ENCODE results near the gene OMA1. TPM values are rescaled to one million over a fixed set of nuclear protein-coding genes. Genes with fewer than 3 reads are reported as not detected.
"Not testable (repeated sequence)": the region's sequence is repeated elsewhere in the genome, so short reads cannot be mapped to it uniquely, and the experiment has no call there.

The OMA1 gene
- polyA plus RNA-seq, 2 donors = 10.6 to 19.5 TPM

DNA sequence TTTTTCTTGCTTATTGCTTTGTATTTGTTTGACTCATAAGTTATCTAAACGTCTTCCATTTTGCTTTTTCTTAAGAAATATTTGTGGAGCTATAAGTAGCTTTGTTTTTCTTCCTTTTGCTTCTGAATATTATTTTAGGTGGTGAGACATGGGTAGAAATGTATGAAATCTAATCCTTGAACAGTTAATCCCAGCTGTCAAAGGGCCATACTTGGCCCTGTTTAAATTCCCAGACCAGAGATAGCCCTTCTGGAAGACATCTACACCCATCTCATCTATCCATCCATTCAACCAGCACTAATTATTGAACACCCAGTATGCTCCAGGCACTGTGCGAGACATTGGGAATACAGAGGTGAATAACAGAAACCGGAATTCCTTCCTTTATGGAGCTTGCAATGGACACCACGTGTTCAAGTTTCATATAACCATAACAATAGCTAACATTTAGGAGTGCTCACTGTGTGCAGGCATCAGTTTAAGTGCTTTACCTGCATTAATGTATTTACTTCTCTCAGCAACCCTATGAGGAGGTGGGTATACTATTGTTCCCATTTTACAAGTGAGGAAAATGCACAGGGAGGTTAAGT lies 21.8 kb upstream of the OMA1 start:
- H3K27me3 ChIP-seq (ENCODE audit: control insufficient read depth in 1 of 2, insufficient read depth in 2 of 2, low read length in 2 of 2) = no peaks in the 10 kb centered on the region
- peaks cover 0 to 3% of the 10 kb centered on the region in 2 donors for H3K4me1 ChIP-seq (ENCODE audit: control insufficient read depth in 2 of 2, insufficient read depth in 2 of 2, low read length in 1 of 2)
- H3K27ac ChIP-seq (ENCODE audit: low read depth in 2 of 2, low read length in 1 of 2) = peak overlapping the region; percentile 87 to 89
- H3K4me3 ChIP-seq (ENCODE audit: low read depth in 1 of 2, low read length in 2 of 2) = no peak overlapping the region
- no peaks in the 10 kb centered on the region for H3K9me3 ChIP-seq (ENCODE audit: control insufficient read depth in 2 of 2, insufficient read depth in 1 of 2, low read depth in 1 of 2, low read length in 1 of 2)
- no peaks in the 10 kb centered on the region for H3K36me3 ChIP-seq (ENCODE audit: control insufficient read depth in 2 of 2, insufficient read depth in 2 of 2, low read length in 1 of 2)
- WGBS, 2 donors = 59 to 64% methylated on average over 4 of the region's 4 CpGs

DNA sequence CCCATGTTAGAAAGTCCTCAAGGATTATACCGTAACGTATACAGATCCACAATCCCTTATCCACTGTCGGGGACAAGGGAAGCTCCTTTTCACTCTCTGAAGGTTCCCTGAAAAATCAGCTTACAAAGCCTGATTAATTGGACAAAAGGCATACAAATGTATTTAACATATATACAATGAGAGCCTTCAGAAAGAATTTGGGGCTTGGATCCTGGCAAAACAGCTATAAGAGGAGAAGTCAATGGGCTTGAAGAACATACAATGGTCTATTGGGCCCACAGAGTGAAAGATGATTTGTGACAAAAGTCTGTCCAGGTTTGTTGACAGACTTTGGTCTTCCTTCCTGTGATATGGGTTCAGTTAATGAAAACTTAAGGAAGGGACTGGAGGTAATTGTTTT lies 19.8 kb upstream of the OMA1 start:
- Histone ChIP-seq H3K4me1 (ENCODE audit: control insufficient read depth in 2 of 2, insufficient read depth in 2 of 2, low read length in 1 of 2) (peaks cover 0 to 3% of the 10 kb centered on the region in 2 donors), H3K9me3 (ENCODE audit: control insufficient read depth in 2 of 2, insufficient read depth in 1 of 2, low read depth in 1 of 2, low read length in 1 of 2) (no peaks in the 10 kb centered on the region), H3K27ac (ENCODE audit: low read depth in 2 of 2, low read length in 1 of 2) (no peak overlapping the region), H3K36me3 (ENCODE audit: control insufficient read depth in 2 of 2, insufficient read depth in 2 of 2, low read length in 1 of 2) (no peaks in the 10 kb centered on the region), H3K27me3 (ENCODE audit: control insufficient read depth in 1 of 2, insufficient read depth in 2 of 2, low read length in 2 of 2) (no peaks in the 10 kb centered on the region), H3K4me3 (ENCODE audit: low read depth in 1 of 2, low read length in 2 of 2) (no peak overlapping the region)
- WGBS, 2 donors = 72 to 90% methylated on average over 3 of the region's 3 CpGs

DNA sequence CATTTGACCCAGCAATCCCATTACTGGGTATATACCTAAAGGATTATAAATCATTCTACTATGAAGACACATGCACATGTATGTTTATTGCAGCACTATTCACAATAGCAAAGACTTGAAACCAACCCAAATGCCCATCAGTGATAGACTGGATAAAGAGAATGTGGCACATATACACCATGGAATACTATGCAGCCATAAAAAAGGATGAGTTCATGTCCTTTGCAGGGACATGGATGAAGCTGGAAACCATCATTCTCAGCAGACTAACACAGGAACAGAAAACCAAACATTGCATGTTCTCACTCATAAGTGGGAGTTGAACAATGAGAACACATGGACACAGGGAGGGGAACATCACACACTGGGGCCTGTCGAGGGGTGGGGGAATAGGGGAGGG lies 17.2 kb upstream of the OMA1 start:
- not testable (repeated sequence) for H3K27ac ChIP-seq (ENCODE audit: low read depth in 2 of 2, low read length in 1 of 2); H3K9me3 ChIP-seq (ENCODE audit: control insufficient read depth in 2 of 2, insufficient read depth in 1 of 2, low read depth in 1 of 2, low read length in 1 of 2); H3K27me3 ChIP-seq (ENCODE audit: control insufficient read depth in 1 of 2, insufficient read depth in 2 of 2, low read length in 2 of 2); H3K36me3 ChIP-seq (ENCODE audit: control insufficient read depth in 2 of 2, insufficient read depth in 2 of 2, low read length in 1 of 2); H3K4me3 ChIP-seq (ENCODE audit: low read depth in 1 of 2, low read length in 2 of 2); H3K4me1 ChIP-seq (ENCODE audit: control insufficient read depth in 2 of 2, insufficient read depth in 2 of 2, low read length in 1 of 2)
- 88 to 97% methylated on average over 1 of the region's 1 CpG for WGBS, 2 donors

DNA sequence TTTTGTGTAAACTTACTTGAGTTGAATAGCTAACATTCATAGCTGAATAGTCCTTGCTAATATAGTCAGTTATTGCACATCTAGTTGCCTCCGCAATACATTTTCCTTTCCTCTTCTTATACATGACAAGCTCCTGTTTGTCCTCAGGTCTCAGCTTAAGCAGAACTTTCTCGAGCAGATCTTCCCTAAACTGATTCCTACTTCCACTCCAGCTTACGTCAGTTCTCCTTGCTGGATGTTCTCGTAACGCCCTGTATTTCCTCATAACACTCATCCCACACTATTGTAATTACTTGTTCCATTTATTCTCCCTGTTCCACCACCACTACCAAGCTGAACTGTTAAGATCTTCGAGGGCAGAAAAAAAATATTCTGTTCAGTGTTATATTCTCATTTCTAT lies 15.1 kb upstream of the OMA1 start:
- WGBS, 2 donors = 73 to 76% methylated on average over 6 of the region's 6 CpGs
- Histone ChIP-seq H3K9me3 (ENCODE audit: control insufficient read depth in 2 of 2, insufficient read depth in 1 of 2, low read depth in 1 of 2, low read length in 1 of 2) (no peaks in the 10 kb centered on the region), H3K4me1 (ENCODE audit: control insufficient read depth in 2 of 2, insufficient read depth in 2 of 2, low read length in 1 of 2) (no peaks in the 10 kb centered on the region), H3K36me3 (ENCODE audit: control insufficient read depth in 2 of 2, insufficient read depth in 2 of 2, low read length in 1 of 2) (no peaks in the 10 kb centered on the region), H3K27me3 (ENCODE audit: control insufficient read depth in 1 of 2, insufficient read depth in 2 of 2, low read length in 2 of 2) (no peaks in the 10 kb centered on the region), H3K4me3 (ENCODE audit: low read depth in 1 of 2, low read length in 2 of 2) (no peak overlapping the region), H3K27ac (ENCODE audit: low read depth in 2 of 2, low read length in 1 of 2) (no peak overlapping the region)

DNA sequence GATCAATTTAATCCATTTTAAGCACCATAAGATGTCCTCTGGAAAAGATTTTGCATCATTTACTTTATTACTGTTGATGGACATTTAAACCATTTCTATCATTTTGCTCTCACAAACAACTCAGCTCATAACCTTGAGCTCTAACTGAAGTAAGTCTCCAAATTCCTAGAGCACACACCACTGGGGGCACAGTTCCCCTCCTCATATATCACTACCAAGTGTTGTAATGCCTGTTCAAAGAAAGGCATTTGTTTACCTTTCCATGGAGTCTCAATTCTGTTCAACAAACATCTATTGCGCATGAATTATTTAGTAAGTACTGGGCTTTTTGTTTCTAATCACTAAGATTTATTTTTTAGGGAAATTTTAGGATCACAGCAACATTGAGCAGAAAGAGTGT lies 8.9 kb upstream of the OMA1 start:
- no peaks in the 10 kb centered on the region for H3K36me3 ChIP-seq (ENCODE audit: control insufficient read depth in 2 of 2, insufficient read depth in 2 of 2, low read length in 1 of 2)
- 80 to 93% methylated on average over 1 of the region's 1 CpG for WGBS, 2 donors
- H3K27me3 ChIP-seq (ENCODE audit: control insufficient read depth in 1 of 2, insufficient read depth in 2 of 2, low read length in 2 of 2) = no peaks in the 10 kb centered on the region

DNA sequence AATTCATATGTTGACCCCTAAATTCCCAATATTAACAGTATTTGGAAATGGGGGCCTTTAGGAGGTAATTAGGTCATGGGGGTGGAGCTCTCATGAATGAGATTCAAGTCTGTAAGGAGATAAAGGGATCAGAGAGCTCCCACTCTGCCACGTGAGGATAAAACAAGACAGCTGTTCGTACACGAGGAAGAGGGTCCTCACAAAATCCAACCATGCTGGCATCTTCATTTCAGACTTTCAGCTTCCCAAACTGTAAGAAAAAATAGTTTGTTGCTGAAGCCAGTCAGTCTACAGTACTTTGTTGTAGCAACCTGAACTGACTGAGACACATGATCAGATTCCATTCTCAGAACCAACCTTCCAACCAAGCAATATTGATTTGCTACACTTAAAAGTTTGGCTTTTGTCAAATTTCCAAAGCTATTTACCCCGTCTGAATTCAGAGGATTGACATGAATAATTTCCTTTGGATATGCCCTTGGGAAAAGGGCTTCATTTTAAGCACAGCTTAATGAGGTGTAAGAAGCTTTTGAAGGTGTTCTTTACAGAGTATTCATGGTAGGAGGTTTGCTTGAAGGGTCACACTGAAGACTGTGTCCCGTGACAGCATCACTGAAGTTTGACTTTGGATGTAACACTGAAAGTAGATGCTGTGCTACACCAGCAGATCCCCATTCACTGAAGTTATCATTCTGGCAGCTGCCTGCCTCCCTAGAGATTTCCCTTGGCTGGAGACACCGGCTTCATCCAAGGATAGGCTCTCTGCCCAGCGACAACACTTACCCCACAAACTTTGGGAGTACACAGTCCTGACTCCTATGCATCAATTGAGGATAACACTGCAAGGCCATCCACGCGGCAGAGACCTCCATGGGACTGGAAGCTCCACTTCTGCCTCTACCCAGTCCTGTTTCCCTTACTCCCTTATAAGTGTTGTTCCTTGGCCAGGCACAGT lies 4.9 kb upstream of the OMA1 start:
- Histone ChIP-seq H3K4me1 (ENCODE audit: control insufficient read depth in 2 of 2, insufficient read depth in 2 of 2, low read length in 1 of 2) (peaks cover 0 to 1% of the 10 kb centered on the region in 2 donors), H3K36me3 (ENCODE audit: control insufficient read depth in 2 of 2, insufficient read depth in 2 of 2, low read length in 1 of 2) (no peaks in the 10 kb centered on the region), H3K4me3 (ENCODE audit: low read depth in 1 of 2, low read length in 2 of 2) (no peak overlapping the region), H3K9me3 (ENCODE audit: control insufficient read depth in 2 of 2, insufficient read depth in 1 of 2, low read depth in 1 of 2, low read length in 1 of 2) (no peaks in the 10 kb centered on the region), H3K27me3 (ENCODE audit: control insufficient read depth in 1 of 2, insufficient read depth in 2 of 2, low read length in 2 of 2) (no peaks in the 10 kb centered on the region), H3K27ac (ENCODE audit: low read depth in 2 of 2, low read length in 1 of 2) (no peak overlapping the region)
- 68 to 69% methylated on average over 9 of the region's 9 CpGs for WGBS, 2 donors

More for the DNA sequence above, 8.9 kb upstream of the OMA1 start:
- no peaks in the 10 kb centered on the region for H3K4me1 ChIP-seq (ENCODE audit: control insufficient read depth in 2 of 2, insufficient read depth in 2 of 2, low read length in 1 of 2)
- H3K4me3 ChIP-seq (ENCODE audit: low read depth in 1 of 2, low read length in 2 of 2) = no peak overlapping the region
- no peak overlapping the region for H3K27ac ChIP-seq (ENCODE audit: low read depth in 2 of 2, low read length in 1 of 2)
- no peaks in the 10 kb centered on the region for H3K9me3 ChIP-seq (ENCODE audit: control insufficient read depth in 2 of 2, insufficient read depth in 1 of 2, low read depth in 1 of 2, low read length in 1 of 2)

DNA sequence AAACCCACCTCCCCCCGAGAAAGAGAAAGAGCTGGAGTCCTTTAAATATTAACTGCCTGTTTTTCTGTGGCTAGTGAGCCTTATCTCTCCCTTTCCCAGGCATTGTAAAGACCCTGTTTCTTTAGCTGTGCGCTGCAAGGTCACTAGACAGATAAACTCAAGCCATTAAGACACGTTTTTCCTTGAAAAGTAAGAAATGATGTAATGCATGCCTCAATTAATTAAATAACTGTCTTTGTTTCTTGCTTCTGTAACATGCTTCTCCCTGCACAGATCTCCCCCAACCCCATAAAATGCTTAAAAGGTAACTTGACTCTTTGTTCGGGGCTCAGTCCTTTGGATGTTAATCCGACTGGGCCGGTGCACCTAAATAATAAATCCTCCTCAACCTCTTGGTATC lies 2.8 kb upstream of the OMA1 start:
- H3K4me1 ChIP-seq (ENCODE audit: control insufficient read depth in 2 of 2, insufficient read depth in 2 of 2, low read length in 1 of 2) = not testable (repeated sequence)

DNA sequence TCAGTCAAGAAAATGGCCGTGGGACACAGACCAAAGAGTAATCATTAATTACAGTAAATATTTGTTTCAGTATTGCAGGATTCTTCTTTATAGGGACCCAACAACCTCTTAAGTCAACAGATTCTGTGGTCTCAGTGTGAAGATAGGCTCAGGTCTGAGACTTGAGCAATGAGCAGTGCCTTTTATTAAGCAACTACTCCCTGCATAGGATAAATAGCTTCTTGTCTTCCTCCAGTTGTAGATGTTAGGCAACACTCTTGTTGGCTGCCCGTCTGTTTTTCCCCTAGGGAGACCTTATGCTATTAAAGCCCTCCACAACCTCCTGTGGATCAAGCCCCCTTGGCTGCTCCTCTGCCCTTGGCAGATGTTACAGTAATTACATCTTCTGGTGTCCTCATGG lies 1.8 kb upstream of the OMA1 start:
- Histone ChIP-seq H3K27me3 (ENCODE audit: control insufficient read depth in 1 of 2, insufficient read depth in 2 of 2, low read length in 2 of 2) (no peaks in the 10 kb centered on the region), H3K9me3 (ENCODE audit: control insufficient read depth in 2 of 2, insufficient read depth in 1 of 2, low read depth in 1 of 2, low read length in 1 of 2) (no peaks in the 10 kb centered on the region), H3K4me1 (ENCODE audit: control insufficient read depth in 2 of 2, insufficient read depth in 2 of 2, low read length in 1 of 2) (peaks cover 0 to 4% of the 10 kb centered on the region in 2 donors), H3K36me3 (ENCODE audit: control insufficient read depth in 2 of 2, insufficient read depth in 2 of 2, low read length in 1 of 2) (no peaks in the 10 kb centered on the region), H3K4me3 (ENCODE audit: low read depth in 1 of 2, low read length in 2 of 2) (no peak overlapping the region), H3K27ac (ENCODE audit: low read depth in 2 of 2, low read length in 1 of 2) (no peak overlapping the region)
- WGBS, 2 donors = 85 to 86% methylated on average over 2 of the region's 2 CpGs

More for the DNA sequence above, 2.8 kb upstream of the OMA1 start:
- 57 to 72% methylated on average over 6 of the region's 6 CpGs for WGBS, 2 donors
- H3K36me3 ChIP-seq (ENCODE audit: control insufficient read depth in 2 of 2, insufficient read depth in 2 of 2, low read length in 1 of 2); H3K27me3 ChIP-seq (ENCODE audit: control insufficient read depth in 1 of 2, insufficient read depth in 2 of 2, low read length in 2 of 2); H3K4me3 ChIP-seq (ENCODE audit: low read depth in 1 of 2, low read length in 2 of 2); H3K27ac ChIP-seq (ENCODE audit: low read depth in 2 of 2, low read length in 1 of 2); H3K9me3 ChIP-seq (ENCODE audit: control insufficient read depth in 2 of 2, insufficient read depth in 1 of 2, low read depth in 1 of 2, low read length in 1 of 2): not testable (repeated sequence)

DNA sequence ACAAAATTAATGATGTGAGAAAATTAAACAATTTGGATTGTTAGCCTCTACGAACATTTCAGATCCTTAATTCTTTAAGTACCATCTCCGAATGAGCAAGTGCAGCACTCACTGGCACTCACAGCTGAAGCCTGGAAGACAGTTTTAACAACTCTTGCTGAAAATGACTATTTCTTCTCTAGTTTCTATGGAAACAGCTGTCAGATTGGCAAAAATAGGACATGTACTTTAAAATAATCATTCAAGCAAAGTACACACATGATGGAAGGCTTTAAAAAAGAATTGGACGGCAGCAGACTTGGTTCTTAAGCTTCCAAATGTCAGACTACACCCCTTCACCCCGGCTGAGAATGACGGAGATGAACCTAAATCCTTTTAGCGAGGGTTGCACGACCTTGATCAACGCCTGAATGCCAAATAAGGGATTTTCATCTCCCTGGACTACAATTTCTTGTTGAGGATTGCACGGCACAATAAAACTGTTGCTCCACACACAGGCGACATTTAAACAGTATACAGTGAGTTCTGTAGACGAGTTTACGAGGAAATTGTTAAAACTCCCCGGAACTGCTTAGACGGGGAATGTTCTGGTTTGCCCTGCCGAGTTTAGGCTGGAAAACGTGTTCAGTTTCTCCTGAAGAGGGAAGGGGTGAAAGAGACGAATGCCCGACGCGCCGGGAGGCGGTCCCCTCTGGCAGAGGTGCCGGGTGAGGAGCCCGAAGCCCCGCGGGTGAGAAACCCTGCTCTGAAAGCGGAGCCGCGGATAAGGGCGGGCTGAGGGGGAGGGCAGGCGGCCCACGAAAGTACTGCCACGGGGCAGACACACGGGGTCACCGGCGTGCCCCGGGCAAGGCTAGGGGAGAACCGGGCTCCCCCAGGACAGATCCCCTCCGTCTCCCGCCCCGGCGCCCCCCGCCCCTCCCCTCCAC lies 671 bp downstream of the OMA1 start:
- 1% methylated on average over 32 to 43 of the region's 43 CpGs for WGBS, 2 donors
- H3K36me3 ChIP-seq (ENCODE audit: control insufficient read depth in 2 of 2, insufficient read depth in 2 of 2, low read length in 1 of 2) = no peaks in the 10 kb centered on the region
- H3K4me1 ChIP-seq (ENCODE audit: control insufficient read depth in 2 of 2, insufficient read depth in 2 of 2, low read length in 1 of 2) = peaks cover 0 to 4% of the 10 kb centered on the region in 2 donors
- H3K9me3 ChIP-seq (ENCODE audit: control insufficient read depth in 2 of 2, insufficient read depth in 1 of 2, low read depth in 1 of 2, low read length in 1 of 2) = no peaks in the 10 kb centered on the region
- peak overlapping the region; percentile 98 to 100 for H3K27ac ChIP-seq (ENCODE audit: low read depth in 2 of 2, low read length in 1 of 2)
- no peaks in the 10 kb centered on the region for H3K27me3 ChIP-seq (ENCODE audit: control insufficient read depth in 1 of 2, insufficient read depth in 2 of 2, low read length in 2 of 2)
- H3K4me3 ChIP-seq (ENCODE audit: low read depth in 1 of 2, low read length in 2 of 2) = peak overlapping the region; percentile 68 to 71
